DND-41 (cell line): Measurements from ENCODE around the gene KRTAP16-1.

ENCODE experiments used
- CTCF ChIP-seq: IDR thresholded peaks from 2 replicates; pipeline ENCODE4 v1.5.1; 2012; ENCODE audit warnings: borderline replicate concordance, low read length, moderate library complexity, mild to moderate bottlenecking; ENCODE audit not compliant: poor library complexity, severe bottlenecking; ENCODE audit errors: extremely low read depth
- EZH2 ChIP-seq: IDR thresholded peaks from 3 replicates; pipeline ENCODE4 v1.6.1; 2012; ENCODE audit warnings: borderline replicate concordance, low read depth, mild to moderate bottlenecking, moderate library complexity, low read length, inconsistent platforms; ENCODE audit not compliant: severe bottlenecking

- TF ChIP-seq CTCF (no peak), EZH2 (no peak)
Measured at GRCh38 chr17:41311111-41311510, 2.0 kb upstream of the KRTAP16-1 start.
